ENCODE measurements around the gene PTPRO.
A peak's percentile ranks its signal among the peaks of the same experiment; 100 is the strongest.

PTPRO gene

DNA sequence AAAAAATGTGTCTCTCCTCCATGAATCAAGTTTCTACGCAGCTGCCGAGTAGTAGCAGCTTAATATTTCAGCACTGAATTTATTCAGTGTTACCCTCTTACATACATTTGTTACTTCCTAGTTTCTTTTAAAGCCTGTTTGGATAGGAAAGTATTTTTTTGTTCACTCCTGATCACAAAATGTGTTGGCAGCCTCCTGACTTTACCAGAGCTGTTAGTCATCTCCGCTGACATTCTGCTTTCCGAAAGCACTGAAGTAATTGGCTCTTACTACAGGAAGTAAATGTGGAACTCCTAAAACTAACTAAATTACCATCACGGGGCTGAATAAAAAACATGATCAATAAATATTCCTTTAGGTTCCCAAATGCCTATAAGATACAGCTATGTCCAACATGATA lies 241.4 kb downstream of the PTPRO start:
- DNase-seq = no peak

DNA sequence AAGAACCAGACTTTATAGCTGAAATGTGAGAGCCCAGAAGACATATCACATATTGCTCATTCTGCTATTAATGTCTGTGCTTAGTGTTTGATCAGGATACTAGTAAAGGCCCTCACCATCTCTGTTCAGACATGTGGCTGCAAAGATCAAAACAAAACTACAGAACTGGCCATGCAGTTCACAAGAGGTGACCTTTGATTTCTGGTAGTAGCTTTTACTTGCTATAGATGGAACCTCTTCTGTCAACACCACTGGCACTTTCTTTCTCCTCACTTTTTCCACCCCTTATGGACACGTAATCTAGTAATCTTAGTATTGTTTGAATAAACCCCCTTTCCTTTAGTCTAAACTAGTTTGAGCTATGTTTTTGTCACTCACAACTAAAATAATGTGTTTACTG lies 252.0 kb downstream of the PTPRO start:
- no peak for DNase-seq

DNA sequence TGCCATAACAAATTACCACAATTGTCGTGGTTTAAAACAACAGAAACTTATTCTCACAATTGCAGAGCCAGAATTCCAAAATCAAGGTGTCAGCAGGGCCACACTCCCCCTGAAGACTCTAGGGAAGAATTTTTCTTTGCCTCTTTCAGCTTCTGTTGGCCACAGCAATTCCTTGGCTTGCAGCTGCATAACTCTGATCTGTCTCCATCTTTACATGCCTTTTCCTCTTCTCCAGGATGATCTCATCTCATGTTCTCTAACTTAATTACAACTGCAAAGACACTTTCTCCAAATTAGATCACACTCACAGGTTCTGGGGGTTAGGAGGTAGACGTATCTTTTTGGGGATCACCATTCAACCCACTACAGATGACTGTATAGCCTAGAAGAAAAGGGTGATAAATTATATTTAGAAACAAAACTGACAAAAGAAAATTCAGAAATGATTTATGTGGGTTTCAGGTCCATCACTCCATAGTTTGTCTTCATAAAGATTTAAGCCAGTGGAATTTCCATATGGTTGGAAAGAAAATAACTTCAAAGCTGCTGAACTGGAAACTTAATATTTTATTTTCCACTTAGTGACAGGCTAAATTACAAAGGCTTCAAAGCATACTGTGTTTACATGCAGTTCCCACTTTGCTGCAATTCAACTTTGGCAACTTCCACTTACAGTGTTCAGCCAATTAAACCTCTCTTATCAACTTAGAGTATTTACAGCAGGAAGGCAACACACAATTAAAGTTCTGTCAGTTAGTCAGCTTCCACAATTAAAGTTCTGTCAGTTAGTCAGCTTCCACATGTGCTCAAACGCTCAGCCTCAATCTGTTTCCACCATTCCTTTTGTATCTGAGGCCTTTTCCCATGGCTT lies 253.6 kb downstream of the PTPRO start:
- DNase-seq = no peak

DNA sequence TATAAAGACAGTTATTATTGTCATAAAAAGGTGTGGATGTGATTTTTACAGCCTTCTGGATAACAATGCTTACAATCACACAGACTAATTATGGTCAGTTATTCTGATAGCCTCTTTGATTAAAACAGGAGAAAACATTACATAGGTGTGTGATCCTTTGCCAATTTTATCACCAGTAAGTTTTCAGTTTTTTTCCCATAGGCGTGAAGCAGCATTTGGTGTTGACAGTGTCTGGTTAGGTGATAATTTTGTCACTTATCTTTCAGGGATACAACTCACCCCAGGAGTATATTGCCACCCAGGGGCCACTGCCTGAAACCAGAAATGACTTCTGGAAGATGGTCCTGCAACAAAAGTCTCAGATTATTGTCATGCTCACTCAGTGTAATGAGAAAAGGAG lies 258.1 kb downstream of the PTPRO start:
- no peak for DNase-seq

DNA sequence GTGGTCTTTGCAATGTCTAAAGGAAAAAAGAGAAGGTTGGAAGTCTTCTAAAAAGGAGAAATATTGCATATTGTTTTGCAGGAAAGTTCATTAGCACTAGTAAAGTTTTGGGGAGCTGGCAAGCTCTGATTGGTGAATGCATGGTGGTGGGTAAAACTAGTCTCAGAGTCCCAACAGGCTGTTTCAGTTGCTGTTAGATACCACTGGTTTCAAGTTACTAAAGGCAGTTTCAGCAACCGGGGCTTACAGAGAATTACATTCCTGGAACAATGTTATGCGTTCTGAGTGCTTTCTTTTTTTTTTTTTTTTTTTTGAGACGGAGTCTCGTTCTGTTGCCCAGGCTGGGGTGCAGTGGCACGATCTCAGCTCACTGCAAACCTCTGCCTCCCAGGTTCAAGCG lies 258.7 kb downstream of the PTPRO start:
- no peak for DNase-seq

DNA sequence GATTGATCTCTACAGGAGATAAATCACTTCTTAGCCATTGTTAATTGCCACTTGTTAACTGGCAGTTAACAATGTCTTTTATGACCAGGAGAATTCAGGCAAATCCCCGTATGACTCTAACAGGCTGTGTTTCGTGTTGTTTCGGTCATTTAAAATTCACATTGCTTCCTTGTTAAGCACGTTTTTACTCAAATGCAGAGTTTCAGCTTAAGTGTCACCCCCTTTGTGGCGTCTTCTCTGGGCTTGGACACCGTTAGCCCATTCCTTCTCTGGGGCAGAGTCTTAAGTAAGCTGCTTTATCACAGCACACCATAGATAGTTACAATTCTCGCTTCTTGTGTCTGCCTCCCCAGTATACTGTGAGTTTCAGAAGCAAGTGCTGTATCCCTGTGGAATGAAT lies 261.5 kb downstream of the PTPRO start:
- no peak for DNase-seq

DNA sequence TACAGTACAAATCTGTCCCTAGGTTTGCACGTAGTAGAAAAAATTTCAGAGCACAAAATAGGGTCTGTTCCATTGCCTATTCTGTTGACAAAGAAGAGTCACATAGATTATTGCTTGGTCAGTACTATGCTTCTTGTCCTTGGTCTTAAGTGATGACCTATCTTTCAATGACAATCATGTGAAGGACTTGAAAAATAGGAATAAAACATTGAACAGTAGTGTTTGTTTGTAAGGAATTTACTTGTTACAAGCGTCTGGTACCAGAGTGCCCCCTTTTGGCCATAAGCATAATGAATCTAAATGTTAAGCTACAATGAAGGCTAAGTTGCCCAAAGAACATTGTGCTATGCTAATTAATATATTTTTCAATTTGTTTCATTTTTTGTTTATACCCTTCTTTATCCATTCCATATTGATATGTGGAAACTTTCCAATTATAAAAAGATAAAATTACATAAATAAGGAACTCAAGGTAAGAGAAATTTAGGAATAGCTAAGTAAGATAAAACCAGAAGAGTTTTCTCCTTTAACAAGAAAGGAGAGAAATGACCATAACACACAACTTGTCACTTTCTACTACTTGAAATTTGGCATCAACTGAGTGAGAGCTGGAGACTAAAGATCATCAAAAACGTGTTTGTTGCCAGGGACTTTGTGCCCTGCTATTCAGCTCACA lies 262.2 kb downstream of the PTPRO start:
- no peak for DNase-seq

DNA sequence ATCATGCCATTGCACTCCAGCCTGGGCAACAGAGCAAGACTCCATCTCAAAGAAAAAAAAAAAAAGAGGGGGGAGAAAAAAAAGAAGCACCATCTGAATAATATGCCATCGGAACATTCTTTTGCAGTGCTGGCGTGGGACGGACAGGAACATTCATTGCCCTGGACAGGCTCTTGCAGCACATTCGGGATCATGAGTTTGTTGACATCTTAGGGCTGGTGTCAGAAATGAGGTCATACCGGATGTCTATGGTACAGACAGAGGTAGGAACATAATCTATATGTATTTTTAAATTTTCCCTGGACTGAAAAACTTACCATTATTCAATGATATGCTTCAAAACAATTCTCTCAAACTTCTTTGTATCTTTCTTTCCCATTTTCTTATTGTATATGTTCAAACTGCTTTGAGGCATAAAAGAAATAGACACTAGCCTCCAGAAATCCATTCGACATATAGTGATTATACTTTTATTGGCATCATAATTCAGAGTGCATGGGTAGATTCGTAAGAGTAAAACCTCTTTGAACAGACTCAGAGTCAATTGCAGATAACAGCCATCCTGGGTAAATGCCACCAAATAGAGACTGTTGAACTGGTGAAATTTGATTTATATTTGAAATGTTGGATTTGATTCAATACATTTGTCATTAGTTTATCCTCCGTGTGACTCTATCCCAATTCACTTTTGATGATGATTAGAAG lies 267.2 kb downstream of the PTPRO start:
- no peak for DNase-seq

DNA sequence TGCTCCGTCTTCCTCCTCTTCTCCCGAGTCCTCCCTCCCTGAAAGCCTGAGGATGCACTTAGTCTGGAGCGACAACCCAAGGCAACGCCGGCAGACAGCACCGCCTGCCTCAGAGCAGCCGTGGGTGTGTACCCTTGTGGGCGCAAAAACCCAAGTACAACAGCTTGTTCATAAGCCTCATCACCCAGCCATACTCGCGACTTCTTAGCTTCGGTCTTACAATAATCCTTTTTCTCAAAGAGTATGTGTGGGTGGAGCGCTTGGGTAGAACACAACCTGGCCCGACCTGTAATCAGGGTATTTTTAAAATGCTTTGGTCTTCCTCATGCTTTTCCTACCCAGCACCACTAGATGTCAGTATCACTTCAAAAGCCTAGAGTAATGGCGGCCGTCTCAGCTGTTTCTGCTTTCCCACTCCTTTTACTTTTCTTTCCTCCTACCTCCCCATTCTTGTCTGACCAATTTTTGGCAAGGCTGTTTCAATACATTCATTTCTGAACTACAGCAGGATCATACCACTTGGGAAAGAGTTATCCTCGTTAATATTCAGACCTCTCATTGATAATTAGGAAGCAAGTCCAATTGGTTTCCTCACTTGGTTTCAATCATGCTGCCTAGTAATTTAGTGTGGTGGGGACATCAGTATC lies 268.0 kb downstream of the PTPRO start:
- peak in 1 of 2 experiments; percentile 14 for DNase-seq

DNA sequence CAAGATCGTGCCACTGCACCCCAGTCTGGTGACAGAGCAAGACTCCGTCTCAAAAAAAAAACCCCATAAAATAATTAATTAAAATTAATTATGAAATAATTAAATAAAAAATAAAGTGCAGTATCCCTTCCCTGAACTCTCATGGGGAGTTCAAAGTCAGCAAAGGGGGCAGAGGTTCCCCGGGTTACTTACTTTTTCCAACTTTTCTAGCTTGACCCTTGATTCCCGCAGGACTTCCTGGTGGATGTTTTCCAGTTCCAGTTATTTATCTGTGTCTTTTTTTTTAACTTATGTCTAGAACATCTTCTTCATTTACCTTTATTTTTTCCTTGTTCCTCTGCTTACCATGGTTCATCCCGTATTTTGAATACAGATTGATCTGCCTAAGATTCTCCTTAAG lies 269.5 kb downstream of the PTPRO start:
- DNase-seq = no peak

DNA sequence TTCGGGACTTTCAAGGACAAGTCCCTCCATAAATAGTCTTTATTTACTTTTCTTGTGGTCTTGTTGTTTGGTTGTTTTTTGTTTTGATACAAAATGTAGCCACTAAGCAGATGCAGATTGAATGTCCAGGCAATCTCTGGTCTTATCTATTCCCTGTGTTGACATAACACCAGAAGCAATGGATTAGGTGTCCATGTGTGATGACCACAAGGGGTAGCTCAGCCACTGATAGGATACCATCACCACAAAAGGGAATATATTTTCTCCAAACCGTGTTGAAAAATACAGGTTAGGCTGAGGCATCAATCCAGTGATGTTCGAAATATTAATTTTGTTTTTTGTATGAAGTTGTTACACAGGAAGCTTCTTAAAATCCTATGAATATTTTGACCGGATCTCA lies 270.6 kb downstream of the PTPRO start:
- DNase-seq = no peak

DNA sequence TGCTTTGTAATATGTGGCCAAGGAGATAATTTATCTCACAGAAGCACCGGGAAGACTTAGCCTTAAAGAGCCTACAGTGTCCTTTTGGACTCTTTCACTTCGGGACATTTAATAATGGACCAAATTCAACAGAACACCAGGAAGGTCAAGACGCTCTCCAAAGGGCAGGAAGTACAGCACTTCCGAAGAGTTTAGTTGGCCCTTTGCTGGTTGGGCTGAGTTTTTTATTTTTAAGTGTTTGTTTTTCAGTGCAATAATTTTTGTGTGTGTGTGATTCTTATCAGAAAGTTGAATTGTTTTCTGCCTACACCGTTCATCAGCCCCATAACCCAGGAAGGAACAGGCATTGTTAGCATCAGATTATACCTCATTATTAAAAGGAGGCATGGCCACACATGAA lies 273.9 kb downstream of the PTPRO start:
- no peak for DNase-seq

DNA sequence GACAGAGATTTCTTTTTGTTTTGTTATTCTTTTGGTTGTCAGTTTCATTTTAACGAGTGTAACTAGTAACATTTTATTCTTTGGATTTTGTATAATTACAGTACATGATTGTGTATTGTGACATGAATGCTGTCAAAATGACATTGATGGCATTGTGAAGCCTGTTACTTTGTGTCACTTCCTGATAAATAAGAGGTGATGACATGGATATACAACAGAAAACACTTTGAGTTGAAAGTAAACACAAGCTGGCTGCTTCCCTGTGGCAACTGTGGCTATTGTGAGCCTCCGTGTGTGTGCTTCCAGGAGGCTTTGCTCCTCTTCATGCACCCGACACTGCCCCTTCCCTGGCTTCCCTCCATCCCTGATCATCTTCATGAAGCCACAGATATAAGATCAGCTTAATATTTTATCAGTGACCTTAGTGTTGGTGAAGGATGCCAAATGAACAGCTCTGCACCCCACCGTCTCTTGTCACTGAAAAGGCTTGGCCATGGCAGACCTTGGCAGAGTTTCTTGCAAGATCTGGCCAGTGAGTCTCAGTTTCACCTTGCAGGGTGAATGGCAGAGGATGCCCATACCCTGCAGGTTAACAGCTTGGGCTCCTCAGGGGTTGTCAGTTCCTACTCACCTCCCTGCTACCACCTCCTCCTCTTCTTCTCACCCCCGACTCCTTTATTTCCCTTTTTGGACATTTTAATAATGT lies 275.0 kb downstream of the PTPRO start:
- peak in 1 of 2 experiments; percentile 30 for DNase-seq

DNA sequence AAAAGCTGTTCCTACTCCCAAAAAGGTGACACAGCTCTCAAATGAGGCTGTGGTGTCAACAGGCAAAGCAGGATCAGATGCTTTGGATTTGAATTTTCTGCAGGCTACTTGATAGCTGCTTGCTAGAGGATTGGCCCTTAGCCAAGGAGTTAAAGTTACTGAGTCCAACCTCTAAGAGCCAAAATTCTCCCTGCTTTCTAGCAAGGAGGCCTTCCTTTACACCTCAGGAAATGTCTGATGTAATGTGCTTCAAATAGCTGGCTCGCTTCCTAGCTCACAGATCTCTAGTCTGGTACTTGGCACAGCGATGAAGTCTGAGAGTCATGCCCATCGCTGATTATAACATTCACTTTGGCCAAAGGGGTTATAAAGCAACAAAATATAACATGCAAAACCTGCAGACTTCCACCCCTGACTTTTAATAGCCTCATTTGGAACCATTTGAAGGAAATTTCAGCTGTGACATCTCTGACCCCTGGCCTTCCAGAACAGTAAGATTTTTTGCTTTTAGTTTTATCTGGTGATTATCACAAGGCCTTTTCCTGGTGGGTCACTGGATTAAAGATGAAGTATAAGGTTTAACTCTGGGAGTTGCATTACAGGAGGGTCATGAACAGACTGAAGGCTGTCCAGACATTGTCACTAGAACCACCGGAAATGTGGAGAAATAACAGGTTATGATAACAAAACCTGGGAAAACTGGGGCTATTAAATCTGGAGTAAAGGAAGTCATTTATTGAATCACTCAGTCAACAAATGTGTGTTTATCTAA lies 277.1 kb downstream of the PTPRO start:
- peak in 1 of 2 experiments; percentile 11 for DNase-seq

DNA sequence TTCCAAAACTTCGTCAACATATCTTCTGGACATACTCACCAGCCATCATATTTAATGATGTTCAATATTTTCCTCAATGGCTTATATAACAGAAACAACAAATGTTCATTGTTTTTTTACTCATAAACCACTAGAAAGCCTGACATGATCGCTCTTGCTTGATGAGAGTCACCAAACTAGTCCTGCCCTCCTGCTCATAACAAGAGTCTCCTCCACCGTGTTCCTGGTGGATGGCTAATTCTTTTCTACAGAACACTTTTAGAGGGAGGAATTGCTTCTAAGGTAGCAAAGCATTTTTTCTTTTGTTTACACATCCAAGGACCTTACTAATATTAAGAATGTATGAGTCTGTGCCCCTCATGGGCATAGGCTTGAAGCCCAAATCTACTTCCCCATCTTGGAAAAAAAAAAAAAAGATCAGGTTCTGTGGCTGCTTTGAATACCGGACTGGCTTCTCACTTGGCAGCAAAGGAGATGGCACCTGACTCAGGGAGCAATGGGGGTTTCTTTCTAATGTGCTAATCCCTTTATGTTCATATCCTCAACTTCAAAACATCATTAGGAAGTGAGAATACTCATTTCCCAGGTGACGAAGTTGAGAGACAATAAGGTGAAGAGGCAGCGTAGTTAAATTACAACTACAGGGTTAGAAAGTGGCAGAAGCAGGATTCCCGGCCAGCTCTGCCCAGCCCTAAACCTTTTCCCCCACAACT lies 278.1 kb downstream of the PTPRO start:
- DNase-seq = no peak

DNA sequence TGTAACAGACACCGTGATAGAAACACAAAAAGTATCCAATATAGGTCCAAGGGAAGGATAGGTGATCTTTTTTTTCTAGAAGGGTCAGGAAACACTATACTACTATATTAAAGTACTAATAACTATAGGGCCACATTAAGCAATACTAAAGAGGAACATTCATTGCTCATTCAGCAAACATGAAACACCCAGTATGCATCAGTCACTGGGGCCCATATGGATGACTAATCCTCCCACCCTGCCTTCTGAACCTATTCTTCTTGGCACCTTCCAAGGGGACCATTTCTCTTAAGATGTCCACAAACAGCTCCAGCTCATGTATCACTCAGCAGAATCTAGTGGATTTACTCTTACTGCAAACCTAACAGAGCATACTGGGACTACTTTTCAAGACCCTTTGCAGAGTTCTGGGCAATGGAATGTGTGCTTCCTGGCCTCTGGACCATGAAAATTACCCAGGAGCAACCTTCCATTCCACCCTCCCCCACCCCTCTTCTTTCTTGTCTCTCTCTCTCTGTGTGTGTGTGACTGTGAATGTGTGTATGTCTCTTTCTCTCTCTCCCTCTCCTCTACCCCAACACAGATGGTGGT lies 279.0 kb downstream of the PTPRO start:
- DNase-seq = no peak

DNA sequence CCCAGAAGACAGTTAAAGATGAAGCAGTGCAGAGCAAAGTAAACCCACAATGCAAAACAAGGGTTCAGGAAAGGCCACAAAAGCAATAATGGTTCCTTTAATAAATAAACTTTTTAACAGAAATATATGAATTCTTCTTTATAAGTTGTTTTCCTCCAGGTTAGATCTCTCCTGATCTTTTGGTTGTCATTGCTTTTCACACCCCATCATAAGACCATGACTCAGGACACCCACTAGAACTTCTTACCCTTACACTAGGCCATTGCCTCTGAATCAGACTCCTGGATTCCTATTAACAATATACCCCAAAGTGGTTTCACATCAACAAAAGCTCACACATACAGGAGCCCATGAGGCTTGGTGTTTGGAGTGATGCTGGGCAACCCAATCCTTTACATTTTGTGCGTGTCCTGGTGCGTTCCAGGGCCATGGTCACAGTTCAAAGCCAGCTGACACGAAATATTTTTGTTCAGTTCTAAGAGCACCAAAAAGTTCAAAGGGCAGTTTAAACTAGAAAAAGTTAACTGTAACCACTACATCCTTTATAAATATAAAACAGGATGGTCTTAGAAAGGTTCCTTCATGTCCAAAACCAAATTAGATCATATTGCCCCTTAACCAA lies 279.9 kb downstream of the PTPRO start:
- no peak for DNase-seq

DNA sequence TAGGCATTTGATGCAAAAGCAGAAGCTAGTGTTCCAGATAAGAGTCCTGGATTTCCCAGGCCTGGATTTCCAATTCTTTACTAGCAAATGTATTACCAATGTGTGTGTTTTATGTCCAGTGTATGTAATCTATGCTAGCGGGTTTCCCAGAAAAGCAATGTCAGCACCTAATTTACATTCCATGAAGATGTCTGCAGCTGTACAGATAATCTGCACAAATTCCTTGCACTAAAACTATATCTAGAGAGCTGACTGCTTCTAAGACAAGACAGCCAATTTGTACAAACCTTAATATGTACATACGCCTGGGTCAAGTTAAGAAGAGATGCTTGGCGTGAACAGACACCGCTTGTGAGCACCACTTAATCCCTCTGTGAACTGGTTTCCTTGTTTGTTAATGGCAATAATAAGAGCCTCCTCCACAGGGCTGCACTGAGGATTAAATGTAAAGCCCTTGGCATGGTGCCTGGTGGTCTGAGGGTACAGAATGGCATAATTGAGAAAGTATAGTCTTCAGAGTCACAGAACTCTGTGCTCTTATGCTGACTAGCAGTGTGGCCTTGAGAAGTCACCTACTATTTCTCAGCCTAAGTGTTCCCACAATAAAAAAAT lies 281.3 kb downstream of the PTPRO start:
- no peak for DNase-seq

DNA sequence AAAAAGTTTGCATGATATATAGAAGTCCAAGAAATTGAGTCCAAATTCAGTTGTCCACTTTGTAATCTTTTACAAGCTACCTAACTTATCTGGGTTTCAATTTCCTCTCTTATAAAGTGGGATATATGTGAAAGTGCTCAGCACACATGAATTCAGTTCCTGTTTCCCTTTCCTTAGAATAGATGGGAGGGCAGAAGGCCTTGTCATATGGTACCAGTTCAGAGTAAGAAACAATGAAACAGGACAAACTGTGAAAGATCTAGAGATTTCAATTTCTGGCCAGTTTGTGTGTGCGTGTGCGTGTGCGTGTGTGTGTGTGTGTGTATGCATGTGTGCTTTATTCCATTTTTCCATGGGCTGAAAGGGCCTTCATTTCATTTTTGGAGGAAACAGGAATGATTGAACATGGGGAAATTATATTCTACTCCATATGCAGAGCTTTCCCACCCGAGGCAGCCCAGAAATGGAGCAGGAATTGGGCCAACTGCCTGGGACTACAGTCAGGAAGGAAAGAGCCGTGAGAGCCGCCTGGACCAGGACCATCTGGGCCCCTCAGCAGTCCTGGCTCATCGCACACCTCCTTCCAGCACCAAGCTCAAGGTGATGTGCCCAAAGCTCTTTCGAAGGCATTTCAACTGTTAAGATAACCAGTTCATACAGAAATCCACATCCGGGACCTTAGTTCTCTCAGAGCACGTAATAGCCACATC lies 283.7 kb downstream of the PTPRO start:
- DNase-seq = peak; percentile 23 to 31

All from cerebellar nuclear complex (tissue), 1 donor.